AG04450 (cell line): ENCODE results near the gene STARD7. TPM values are rescaled to one million over a fixed set of nuclear protein-coding genes. Genes with fewer than 3 reads are reported as not detected.

Experiments
- CTCF ChIA-PET: fragments of 300-600, 350-600 bp; formaldehyde crosslinking; extraction: SDS; loops from one replicate; lab custom pipeline; 2022; ENCODE audit warnings: antibody characterized with exemption, inconsistent platforms; lab: Charles Lee
- POLR2A ChIA-PET: fragments of 350-600 bp; formaldehyde crosslinking; extraction: SDS; loops from one replicate; lab custom pipeline; 2021; ENCODE audit warnings: antibody characterized with exemption, inconsistent platforms; lab: Yijun Ruan, JAX
- DNase-seq: peaks from one replicate; pipeline ENCODE4 v3.0.0-alpha.2; 2011; ENCODE audit warnings: low read depth, low spot score
- H3K27ac ChIP-seq: one replicate; pipeline ENCODE4 v1.5.1; 2012; ENCODE audit warnings: low read depth, low read length, control low read depth
- H3K27me3 ChIP-seq: one replicate; pipeline ENCODE4 v1.6.0; 2012; ENCODE audit warnings: low read length; ENCODE audit not compliant: control insufficient read depth, insufficient read depth
- H3K4me3 ChIP-seq: 2 replicates; pipeline ENCODE4 v1.5.1; 2011; ENCODE audit warnings: mild to moderate bottlenecking, low read depth, low read length, control low read depth
- H3K9me3 ChIP-seq: 2 replicates; pipeline ENCODE4 v1.5.1; 2012; ENCODE audit warnings: low read length; ENCODE audit not compliant: control insufficient read depth, insufficient read depth
- polyA plus RNA-seq: library from polyadenylated mRNA; depleted of rRNA; stranded (reverse); fragments of >200 nt; gene quantifications from 2 replicates; pipeline ENCODE4 v1.2.3, GENCODE V29; 2011
- TF ChIP-seq, protein P1 (sequence below): IDR thresholded peaks from 2 replicates; pipeline ENCODE4 v1.5.1; 2011; ENCODE audit warnings: low read depth, low read length, control low read depth, inconsistent platforms

Gene STARD7
- polyA plus RNA-seq, 1 experiment = 106 TPM

DNA sequence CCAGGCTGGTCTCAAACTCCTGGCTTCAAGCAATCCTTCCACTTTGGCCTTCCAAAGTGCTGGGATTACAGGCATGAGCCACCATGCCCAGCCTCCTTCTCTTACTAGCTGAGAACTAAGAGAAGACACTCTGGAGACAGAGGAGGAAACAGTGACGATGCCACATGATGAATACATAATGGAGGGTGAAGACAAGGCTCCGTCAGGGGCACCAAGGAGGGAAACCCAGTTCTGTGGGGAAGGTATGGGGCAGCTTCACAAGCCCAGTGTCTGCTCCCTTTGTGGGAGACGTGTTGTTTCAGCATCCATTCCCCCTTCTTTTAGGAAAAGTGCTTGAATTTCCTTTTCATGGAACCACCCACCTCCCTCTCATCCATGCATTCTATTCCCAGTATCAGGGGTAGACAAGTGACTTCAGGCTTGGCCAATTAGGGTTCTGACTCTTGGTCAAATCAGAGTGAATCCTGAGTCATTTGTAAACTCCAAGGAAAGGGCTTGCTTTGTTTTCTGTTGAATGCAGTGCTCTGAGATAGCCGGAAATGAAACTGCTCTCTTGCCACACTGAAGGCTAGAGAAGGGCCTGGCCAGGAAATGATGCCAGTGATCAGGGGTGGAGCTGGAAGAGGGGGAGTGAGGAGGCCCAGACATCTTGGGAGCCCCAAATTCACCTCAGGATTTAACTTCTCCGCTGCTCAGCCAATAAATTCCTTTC is 33.4 kb upstream of the STARD7 start:
- TF ChIP-seq, protein P1, sequence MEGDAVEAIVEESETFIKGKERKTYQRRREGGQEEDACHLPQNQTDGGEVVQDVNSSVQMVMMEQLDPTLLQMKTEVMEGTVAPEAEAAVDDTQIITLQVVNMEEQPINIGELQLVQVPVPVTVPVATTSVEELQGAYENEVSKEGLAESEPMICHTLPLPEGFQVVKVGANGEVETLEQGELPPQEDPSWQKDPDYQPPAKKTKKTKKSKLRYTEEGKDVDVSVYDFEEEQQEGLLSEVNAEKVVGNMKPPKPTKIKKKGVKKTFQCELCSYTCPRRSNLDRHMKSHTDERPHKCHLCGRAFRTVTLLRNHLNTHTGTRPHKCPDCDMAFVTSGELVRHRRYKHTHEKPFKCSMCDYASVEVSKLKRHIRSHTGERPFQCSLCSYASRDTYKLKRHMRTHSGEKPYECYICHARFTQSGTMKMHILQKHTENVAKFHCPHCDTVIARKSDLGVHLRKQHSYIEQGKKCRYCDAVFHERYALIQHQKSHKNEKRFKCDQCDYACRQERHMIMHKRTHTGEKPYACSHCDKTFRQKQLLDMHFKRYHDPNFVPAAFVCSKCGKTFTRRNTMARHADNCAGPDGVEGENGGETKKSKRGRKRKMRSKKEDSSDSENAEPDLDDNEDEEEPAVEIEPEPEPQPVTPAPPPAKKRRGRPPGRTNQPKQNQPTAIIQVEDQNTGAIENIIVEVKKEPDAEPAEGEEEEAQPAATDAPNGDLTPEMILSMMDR = no peak
- POLR2A ChIA-PET = interaction anchor here (0.6 kb wide), 1 partner anchor 14 kb away, joined by 3 read pairs; no protein-coding TSS in a partner anchor
- peak overlapping the region; percentile 73 for H3K27ac ChIP-seq

GRCh38 chr2:96241227-96241626 is 32.6 kb upstream of the STARD7 start:
- TF ChIP-seq, protein P1 = no peak
- POLR2A ChIA-PET = no interaction called here
- Histone ChIP-seq H3K4me3 (no peak overlapping the region), H3K27ac (no peak overlapping the region), H3K9me3 (0 out of 2 replicates have a peak, but pooled peaks cover 4% of the 10 kb centered on the region), H3K27me3 (no peaks in the 10 kb centered on the region)
- CTCF ChIA-PET = no interaction called here
- DNase-seq = no peak

More for the DNA sequence above, 33.4 kb upstream of the STARD7 start:
- Histone ChIP-seq H3K27me3 (no peaks in the 10 kb centered on the region), H3K4me3 (no peak overlapping the region), H3K9me3 (0 out of 2 replicates have a peak, but pooled peaks cover 4% of the 10 kb centered on the region)
- peak; percentile 39 for DNase-seq
- CTCF ChIA-PET = no interaction called here

GRCh38 chr2:96240341-96241038 is 31.9 kb upstream of the STARD7 start:
- no peak for DNase-seq
- ChIA-PET POLR2A (no interaction called here), CTCF (no interaction called here)
- Histone ChIP-seq H3K27me3 (no peaks in the 10 kb centered on the region), H3K27ac (no peak overlapping the region), H3K4me3 (no peak overlapping the region), H3K9me3 (0 out of 2 replicates have a peak, but pooled peaks cover under 1% of the 10 kb centered on the region)
- TF ChIP-seq, protein P1 = no peak

GRCh38 chr2:96239745-96240264 is 31.2 kb upstream of the STARD7 start:
- Histone ChIP-seq H3K9me3 (no peaks in the 10 kb centered on the region), H3K4me3 (no peak overlapping the region), H3K27ac (no peak overlapping the region), H3K27me3 (no peaks in the 10 kb centered on the region)
- CTCF ChIA-PET = no interaction called here
- TF ChIP-seq, protein P1 = no peak
- DNase-seq = no peak
- POLR2A ChIA-PET = no interaction called here

GRCh38 chr2:96239091-96239490 is 30.5 kb upstream of the STARD7 start:
- Histone ChIP-seq H3K4me3 (no peak overlapping the region), H3K27ac (no peak overlapping the region), H3K27me3 (no peaks in the 10 kb centered on the region), H3K9me3 (no peaks in the 10 kb centered on the region)
- TF ChIP-seq, protein P1 = no peak
- DNase-seq = no peak
- ChIA-PET POLR2A (no interaction called here), CTCF (no interaction called here)
